Central memory CD4-positive, alpha-beta T cell (primary cell): Measurements from ENCODE around the gene ZBTB16.

ENCODE experiments used
- DNase-seq: peaks from one replicate; pipeline ENCODE4 v3.0.0; 2022

ZBTB16 gene

DNA sequence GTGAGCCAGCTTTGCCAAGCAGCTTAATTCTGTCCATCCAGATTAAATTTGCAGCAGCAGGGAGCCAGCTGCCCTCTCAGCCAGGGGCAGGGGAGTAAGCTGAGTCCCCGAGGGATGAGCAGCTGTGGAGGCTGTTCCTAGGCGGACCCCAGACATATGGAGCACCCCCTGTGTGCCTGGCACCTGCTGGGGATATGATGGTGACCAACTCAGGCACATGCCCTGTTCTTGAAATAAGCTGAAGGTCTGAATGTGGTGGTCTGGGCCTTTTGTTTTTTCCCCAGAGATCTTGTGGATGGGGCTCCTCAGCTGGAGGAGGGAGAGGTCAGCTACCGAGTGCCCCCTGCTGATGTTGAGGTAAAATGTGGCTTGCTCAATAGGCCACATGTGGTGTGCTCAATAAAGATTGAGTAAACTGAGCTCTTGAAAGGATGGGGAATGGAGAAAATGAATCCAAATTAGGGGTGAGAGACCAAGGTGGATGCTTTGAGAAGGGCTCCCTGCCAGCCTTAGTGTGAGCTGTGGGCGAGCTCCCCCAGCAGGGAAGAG, 133.4 kb downstream of the ZBTB16 start:
- DNase-seq: no peak

- no peak for DNase-seq
Observed at GRCh38 chr11:114193730-114194679, 134.5 kb downstream of the ZBTB16 start.

DNA sequence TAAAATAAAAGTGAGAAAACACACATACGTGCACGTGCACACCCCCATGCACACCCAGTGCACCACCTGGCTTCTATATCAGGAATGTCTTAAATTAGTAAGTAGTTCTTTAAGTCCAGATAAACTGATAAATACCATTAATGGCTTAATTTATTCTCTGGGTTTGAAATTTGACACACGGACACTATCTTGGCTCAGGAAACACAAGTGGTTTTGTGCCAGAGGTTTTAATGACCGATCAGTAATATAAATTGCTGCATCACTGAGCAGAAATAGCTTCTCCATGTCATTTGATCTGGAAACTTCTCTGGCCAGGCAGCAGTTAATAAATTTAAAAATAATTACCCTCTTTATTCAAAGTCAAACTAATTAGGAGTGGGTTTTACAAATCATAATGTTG, 135.2 kb downstream of the ZBTB16 start:
- DNase-seq: no peak

DNA sequence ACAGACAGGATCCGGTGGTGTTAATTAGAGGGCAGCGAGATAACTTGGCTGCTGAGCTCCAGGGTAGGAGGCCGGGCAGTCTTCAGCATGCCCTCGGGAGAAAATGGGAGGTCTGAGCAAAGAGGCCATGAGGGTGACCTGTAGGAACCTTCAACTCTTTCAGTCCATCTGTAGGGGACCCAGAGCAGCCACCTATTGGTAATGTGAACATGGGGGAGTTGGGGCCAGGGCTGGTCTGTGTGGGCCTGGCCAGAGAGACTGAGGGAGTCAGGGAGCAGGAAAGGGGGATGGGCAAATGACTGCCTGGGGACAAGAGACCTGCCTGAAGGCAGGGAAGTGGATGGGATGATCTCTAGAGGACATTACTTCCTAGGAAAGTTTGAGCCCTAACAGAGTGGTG, 135.6 kb downstream of the ZBTB16 start:
- no peak for DNase-seq

GRCh38 chr11:114195981-114196731, 136.6 kb downstream of the ZBTB16 start:
- DNase-seq: no peak

- no peak for DNase-seq
Observed at GRCh38 chr11:114196997-114197703, 137.6 kb downstream of the ZBTB16 start.

GRCh38 chr11:114197799-114198500, 138.4 kb downstream of the ZBTB16 start:
- no peak for DNase-seq

DNA sequence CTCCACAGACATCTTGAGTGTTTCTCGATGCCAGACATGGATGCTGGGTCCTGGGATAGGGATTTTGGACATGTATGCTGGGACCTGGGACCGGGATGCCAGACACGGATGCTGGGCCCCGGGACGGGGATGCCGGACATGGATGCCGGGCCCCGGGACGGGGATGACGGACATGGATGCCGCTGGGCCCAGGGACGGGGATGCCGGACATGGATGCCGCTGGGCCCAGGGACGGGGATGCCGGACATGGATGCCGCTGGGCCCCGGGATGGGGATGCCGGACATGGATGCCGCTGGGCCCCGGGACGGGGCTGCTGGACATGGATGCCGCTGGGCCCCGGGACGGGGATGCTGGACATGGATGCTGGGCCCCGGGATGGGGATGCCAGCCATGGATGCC, 139.5 kb downstream of the ZBTB16 start:
- DNase-seq: no peak

DNA sequence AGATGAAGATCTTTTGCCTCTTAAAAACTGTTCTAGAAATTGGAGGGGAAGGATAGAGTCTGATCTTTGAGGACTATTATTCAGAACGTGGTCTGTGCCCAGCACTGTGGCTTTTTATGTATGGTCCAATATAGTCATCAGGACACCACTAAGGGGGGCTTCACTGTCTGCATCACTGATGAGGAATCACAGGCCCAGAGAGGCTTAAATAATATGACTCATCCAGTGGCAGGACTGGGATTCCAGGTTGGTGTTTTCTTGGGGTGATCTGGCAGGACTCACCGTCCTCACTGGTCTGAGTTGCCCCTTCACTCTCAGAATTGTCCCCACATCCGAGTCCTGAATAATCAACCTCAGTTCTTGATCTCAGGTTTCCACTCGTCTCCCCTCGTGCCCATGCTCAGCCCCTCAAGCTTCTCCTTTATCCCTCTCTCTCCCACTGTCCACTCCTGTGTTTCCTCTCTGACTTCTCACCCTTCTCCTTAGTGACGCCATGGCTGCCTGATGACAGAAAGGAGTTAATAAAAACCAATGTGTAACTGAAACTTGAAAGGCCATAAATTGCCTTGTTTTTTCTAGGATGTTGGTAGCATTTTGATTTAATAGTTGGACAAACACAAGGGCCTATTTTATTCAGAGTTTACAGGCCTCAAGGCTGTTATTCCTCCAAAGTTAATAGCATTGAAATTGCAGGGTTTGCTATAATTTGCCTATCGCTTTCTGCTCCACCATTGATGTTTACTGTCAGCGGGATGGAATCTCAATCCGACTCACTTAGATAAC, 141.0 kb downstream of the ZBTB16 start:
- no peak for DNase-seq

GRCh38 chr11:114201219-114201618, 141.7 kb downstream of the ZBTB16 start:
- no peak for DNase-seq

GRCh38 chr11:114202011-114202609, 142.6 kb downstream of the ZBTB16 start:
- DNase-seq: no peak

DNA sequence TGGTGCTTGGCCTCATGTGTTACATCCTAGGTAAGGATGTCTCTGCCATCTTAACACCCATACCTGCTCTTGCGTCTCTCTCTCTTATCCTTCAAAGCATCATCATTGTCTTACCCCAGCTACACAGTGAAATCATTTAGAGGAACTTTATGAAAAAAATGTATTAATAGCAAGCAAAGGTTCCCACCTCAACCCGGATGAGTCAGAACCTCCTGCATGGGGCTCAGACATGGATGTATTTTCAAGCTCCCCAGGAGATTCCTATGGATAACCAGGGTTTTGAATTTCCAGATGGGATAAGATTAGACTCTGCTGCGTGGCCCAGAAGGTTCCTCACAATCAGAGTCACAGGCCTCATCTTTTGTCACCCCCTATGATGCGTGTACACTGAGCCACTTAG, 147.6 kb downstream of the ZBTB16 start:
- DNase-seq: no peak

DNA sequence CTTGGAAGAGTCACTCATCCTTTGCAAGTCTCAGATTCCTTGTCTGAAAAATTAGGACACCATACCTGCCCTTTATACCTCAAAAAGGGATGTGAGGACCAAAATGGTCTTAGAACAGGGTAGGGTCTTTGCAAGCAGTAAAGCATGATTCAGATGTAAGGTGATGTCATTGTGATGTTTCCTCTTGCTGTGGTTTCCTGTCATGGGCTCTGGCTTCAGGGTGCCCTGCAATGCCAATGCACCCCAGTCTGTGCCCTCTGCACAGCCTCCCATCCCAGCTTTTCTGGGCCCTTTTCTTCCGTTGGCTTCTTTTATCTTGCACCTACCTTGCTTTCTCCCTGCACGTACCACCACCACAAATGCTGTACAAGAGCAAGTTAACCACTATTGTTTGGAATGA, 148.9 kb downstream of the ZBTB16 start:
- DNase-seq: peak; percentile 32

DNA sequence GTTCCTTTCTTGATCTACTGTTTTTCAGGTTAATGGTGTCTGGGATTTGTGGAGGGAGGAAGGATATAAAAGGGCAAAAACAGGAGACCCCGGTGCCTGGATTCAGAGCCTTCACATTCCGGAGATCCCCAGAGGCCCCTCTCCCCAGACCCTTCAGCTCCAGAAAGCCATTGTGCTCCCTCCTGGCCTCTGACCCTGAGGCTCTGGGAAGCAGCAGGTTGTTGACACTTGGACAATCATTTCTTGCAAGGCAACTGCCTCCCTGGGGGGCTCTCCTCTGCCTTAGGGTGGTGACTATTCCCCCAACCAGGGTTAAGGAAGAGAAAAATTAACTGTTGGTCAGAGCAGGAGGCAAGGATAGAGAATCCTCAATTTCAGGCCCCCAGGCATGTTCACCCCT, 149.8 kb downstream of the ZBTB16 start:
- DNase-seq: no peak

- no peak for DNase-seq
Observed at GRCh38 chr11:114209904-114210303, 150.4 kb downstream of the ZBTB16 start.

DNA sequence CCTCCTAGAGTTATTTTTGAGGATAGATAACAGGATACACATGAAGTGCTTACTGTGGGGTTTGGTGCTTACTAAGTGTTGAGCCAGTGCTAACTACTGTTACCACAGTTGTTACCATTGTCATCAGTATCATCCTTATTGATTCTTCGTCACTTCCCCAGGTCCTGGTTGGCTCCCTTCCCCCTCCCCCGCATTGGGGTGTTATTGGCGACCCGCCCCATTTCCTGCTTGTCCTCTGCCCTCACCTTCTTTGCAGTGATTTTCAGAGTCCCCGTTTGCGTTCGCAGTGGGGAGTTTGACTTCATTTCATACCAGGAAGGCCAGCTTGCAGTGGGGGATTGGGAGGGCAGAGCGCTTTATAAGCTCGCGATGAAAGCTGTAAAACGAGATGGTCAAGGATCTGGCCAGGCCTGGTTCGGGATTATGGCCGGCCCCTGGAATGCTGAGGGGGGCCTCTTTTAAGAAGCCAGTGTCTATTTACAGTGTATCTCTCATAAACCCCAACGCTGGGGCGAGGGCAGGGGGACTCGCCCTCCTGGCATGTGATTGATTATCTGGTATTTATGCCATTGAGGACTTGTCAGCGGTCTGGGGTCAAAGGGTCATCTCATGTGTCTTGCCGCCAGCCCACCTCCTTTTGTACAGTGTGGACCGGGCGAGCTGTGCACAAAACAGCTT, 152.1 kb downstream of the ZBTB16 start:
- DNase-seq: no peak

GRCh38 chr11:114213622-114214021, 154.1 kb downstream of the ZBTB16 start:
- DNase-seq: no peak

DNA sequence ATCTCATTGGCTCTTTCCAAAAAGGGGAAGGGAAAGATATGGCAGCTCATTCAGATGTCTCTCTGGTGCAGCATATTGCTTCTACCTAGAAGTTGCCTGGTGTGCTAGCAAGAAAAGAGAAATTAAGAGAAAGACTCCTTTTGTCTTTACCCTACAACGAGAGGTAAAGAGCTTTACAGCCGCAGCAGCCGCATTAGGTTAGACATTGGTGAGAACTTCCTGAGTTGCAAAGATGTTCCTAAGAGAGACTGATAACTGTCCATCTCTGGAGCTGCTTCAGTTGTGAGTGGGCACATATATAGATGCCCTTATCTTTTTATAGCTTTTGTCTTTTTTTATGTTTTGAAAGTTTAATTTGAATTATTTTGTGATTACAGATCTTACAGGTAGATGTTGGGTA, 155.9 kb downstream of the ZBTB16 start:
- DNase-seq: no peak

DNA sequence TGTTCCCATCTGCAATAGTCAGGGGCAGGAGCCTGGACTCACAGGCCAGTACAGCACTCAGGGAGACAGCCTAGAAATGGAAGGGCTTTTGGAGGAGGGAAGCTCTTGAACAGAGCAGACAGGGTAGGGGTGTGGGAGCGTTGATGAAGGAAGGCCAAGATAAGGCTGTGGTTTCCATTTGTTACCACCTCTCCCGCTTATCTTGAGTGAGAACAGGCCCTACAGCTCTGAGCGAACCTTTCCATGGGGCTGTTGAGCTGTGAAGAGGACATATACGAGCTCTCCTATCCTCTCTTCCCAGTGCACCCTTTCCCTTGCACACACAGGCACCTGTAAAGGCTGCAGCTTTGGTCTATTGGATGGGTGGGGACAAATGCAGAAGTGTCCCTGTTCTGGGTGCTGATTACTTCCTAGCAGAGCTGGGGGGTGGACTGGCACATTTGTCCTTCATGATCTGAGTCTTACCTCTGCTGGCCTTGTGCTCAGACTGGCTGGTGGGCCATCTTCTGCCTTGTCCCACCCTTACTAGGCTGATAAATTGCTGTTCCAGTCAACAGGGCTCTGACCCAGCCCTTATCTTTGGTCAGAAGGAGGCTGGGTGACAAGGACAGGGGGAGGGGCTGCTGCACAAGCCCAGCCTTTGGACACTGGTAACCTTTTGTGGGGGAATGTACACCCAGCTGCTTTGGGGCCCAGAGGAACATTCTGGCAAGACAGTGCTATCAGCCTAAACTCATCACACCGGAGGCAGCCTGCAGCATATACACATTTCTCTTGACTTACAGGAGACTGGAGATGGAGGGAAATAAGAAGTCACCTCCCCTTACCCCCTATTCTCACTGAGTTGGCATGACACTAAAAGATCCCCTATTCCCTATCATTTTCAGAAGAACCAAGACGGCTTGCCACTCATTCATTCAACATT, 156.6 kb downstream of the ZBTB16 start:
- DNase-seq: no peak
